ENCODE results near the gene LPP.

GRCh38 chr3:188362405-188362831 is 208.5 kb downstream of the LPP start:
- no peak for TF ChIP-seq POLR2AphosphoS5 (IDR thresholded peaks at IDR 0.05; ENCODE audit: low read depth, low read length)
- TF ChIP-seq TAF1 (IDR thresholded peaks at IDR 0.05; ENCODE audit: borderline replicate concordance, insufficient read depth, low read length): no peak
- TF ChIP-seq REST (IDR thresholded peaks at IDR 0.05; ENCODE audit: insufficient read depth in 1 of 2, low read depth in 2 of 2, low read length in 2 of 2): no peak
- no peak for TF ChIP-seq SIN3A (IDR thresholded peaks at IDR 0.05; ENCODE audit: borderline replicate concordance, insufficient read depth, low read length)
